Posterior cingulate gyrus (tissue), 11 donors: Measurements from ENCODE around the gene SUPT3H.

ENCODE experiments used
- DNase-seq, 10 donors: peaks; one replicate each; pipeline versions ENCODE4 v3.0.0 to v3.0.0-alpha.2; 2020 to 2021; ENCODE audit warnings: mixed read lengths in 3 of 10
- intact Hi-C: fragments of 100-400 bp; cut with DNase I; formaldehyde crosslinking; loops from one replicate; pipeline ENCODE4 v1.15.1; 2023

SUPT3H gene

DNA sequence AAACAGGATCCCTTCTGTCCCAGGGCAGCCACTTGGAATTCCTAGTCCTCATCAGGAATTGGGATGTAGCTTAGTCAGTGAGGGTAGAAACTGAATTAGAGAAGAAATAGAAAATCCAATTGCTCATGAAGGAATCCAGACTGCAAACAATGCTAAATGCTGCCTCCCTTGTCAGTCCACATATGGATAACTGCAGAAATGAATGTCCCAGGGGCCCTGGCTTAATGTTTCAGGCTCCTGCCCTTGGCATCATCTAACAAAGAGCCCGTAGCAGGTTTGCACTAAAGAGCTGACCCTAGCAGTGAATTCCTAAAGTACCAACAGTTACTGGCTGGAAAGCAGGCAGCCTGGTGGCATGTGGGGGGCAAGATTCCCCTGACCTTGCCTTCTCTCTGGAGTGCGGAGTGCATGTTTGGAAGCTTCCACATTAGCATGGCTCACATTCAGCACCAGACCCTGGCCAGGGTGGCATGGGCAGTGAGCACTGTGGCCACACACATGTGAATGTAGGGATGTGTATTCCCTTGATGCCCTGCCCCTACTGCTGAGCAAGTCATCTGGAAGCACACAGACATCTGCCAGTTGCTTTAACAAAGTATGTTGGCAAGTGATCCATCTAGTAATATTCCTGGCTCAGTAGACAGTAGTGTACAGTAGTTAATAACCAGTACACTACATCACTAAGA lies 595.7 kb downstream of the SUPT3H start:
- no peak for DNase-seq
- intact Hi-C loops = no loop called here

DNA sequence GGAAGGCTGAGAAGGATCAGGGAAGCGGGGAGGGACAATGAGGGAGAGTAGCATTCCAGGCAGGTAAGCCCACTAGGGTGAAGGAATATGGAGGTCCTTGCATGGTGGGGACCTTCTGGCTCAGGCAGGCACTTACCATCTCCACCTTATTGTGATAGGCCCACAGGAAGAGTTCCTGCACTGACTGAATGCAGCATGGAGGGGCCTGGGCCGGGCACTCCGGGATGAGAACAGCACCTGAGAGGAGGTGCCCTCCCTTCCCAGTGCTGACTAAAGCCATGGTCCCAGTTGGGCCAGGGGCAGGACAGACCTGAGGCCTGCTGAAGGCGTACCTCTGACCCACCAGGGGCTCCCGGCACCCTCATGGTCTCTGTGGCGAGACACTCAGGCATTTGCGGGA lies 597.6 kb downstream of the SUPT3H start:
- intact Hi-C loops = no loop called here
- DNase-seq = peak in 1 of 10 donors; percentile 70

DNA sequence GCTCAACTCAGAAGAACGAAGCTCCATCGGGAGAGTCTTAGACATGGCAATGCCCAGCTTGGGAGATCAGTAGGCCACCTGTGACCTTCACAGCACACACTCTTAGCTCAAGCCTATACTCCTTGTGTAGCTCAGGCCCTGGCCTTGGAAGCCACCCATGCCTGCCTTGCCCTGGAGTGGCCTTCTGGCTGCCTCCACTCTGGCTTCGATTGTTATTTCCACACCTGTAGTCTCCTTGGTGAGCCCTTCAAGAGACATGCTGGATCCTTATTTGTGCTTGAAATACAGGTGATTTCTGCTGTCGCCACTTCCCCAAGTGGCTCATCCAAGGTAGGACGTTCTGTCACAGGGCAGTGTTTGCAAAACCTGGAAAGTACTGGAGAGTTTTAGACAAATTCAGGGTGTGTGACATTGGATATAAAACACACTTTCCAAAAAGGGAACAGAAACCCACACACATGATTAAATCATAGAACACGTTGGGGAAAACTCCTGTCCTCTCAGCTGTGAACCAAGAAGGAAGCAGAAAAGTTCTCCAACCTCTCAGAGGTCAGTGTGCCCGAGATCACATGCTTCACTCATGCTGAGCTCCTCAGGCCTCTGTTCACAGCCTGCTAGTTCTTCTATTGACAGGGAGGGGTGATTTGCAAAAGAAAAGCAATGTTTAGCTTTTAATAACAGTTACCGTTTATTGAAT lies 598.5 kb downstream of the SUPT3H start:
- intact Hi-C loops = no loop called here
- peak in 1 of 10 donors; percentile 75 for DNase-seq
